SK-N-SH treated with all-trans-retinoic acid at 6 μM for 48 hours (cell line): ENCODE measurements around the gene STATH.
"Not testable (repeated sequence)": the region's sequence is repeated elsewhere in the genome, so short reads cannot be mapped to it uniquely, and the experiment has no call there.

Experiments
- ATAC-seq: fragments of 200-7000 bp; cut with Tn5 transposase; 3 replicates; pipeline ENCODE4 v1.9.1; 2020; ENCODE audit warnings: mild to moderate bottlenecking, moderate library complexity
- ZFP3 ChIP-seq: fragments of 250-450 bp; sonication (Bioruptor Pico); IDR thresholded peaks from 2 replicates; pipeline ENCODE4 v1.5.0; 2020; ENCODE audit warnings: mild to moderate bottlenecking, moderate library complexity
- ZNF565 ChIP-seq: fragments of 450-650 bp; formaldehyde crosslinking; conservative IDR thresholded peaks from 2 replicates; pipeline ENCODE4 v1.5.0; 2020; ENCODE audit warnings: low read depth, mild to moderate bottlenecking, moderate library complexity
- ZNF70 ChIP-seq: fragments of 450-650 bp; formaldehyde crosslinking; IDR thresholded peaks from 2 replicates; pipeline ENCODE4 v1.5.0; 2020; ENCODE audit warnings: mild to moderate bottlenecking, moderate library complexity
- ZNF8 ChIP-seq: fragments of 450-650 bp; formaldehyde crosslinking; IDR thresholded peaks from 2 replicates; pipeline ENCODE4 v1.5.0; 2020; ENCODE audit warnings: mild to moderate bottlenecking, moderate library complexity
- TF ChIP-seq, protein P1 (sequence below): fragments of 250-450 bp; sonication (Bioruptor Pico); IDR thresholded peaks from 2 replicates; pipeline ENCODE4 v1.5.1; 2020; ENCODE audit warnings: low read depth, mild to moderate bottlenecking, moderate library complexity
- TF ChIP-seq, protein P2 (sequence below): fragments of 250-450 bp; sonication (Bioruptor Pico); IDR thresholded peaks from 2 replicates; pipeline ENCODE4 v1.5.0; 2020; ENCODE audit warnings: mild to moderate bottlenecking, moderate library complexity

STATH gene

DNA sequence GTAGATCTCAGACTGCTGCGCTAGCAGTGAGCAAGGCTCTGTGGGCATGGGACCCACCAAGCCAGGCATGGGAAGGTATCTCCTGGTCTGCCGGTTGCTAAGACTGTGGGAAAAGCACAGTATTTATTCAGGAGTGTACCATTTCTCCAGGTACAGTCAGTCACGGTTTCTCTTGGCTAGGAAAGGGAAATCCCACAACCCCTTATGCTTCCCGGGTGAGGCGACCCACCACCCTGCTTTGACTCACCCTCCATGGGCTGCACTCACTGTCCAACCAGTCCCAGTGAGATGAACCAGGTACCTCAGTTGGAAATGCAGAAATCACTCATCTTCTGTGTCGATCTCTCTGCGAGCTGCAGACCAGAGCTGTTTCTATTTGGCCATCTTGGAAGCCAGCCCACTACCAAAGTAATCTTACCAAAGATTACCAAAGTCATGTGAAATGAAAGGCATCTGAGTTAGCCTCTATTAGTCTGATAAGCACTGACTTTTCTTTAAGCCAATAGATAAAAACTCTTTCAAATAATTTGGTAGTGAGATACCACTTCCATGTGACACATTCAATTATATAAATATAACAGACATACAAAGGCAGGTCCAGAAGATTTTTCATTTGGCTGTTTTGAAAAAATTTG lies 46.0 kb downstream of the STATH start:
- TF ChIP-seq ZNF565 = no peak
- TF ChIP-seq, protein P1, sequence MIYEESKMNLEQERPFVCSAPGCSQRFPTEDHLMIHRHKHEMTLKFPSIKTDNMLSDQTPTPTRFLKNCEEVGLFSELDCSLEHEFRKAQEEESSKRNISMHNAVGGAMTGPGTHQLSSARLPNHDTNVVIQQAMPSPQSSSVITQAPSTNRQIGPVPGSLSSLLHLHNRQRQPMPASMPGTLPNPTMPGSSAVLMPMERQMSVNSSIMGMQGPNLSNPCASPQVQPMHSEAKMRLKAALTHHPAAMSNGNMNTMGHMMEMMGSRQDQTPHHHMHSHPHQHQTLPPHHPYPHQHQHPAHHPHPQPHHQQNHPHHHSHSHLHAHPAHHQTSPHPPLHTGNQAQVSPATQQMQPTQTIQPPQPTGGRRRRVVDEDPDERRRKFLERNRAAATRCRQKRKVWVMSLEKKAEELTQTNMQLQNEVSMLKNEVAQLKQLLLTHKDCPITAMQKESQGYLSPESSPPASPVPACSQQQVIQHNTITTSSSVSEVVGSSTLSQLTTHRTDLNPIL (CRISPR knock-in tag) = no peak
- no peak for TF ChIP-seq ZNF70
- TF ChIP-seq ZNF8 (CRISPR knock-in tag) = no peak
- TF ChIP-seq, protein P2, sequence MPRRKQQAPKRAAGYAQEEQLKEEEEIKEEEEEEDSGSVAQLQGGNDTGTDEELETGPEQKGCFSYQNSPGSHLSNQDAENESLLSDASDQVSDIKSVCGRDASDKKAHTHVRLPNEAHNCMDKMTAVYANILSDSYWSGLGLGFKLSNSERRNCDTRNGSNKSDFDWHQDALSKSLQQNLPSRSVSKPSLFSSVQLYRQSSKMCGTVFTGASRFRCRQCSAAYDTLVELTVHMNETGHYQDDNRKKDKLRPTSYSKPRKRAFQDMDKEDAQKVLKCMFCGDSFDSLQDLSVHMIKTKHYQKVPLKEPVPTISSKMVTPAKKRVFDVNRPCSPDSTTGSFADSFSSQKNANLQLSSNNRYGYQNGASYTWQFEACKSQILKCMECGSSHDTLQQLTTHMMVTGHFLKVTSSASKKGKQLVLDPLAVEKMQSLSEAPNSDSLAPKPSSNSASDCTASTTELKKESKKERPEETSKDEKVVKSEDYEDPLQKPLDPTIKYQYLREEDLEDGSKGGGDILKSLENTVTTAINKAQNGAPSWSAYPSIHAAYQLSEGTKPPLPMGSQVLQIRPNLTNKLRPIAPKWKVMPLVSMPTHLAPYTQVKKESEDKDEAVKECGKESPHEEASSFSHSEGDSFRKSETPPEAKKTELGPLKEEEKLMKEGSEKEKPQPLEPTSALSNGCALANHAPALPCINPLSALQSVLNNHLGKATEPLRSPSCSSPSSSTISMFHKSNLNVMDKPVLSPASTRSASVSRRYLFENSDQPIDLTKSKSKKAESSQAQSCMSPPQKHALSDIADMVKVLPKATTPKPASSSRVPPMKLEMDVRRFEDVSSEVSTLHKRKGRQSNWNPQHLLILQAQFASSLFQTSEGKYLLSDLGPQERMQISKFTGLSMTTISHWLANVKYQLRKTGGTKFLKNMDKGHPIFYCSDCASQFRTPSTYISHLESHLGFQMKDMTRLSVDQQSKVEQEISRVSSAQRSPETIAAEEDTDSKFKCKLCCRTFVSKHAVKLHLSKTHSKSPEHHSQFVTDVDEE (CRISPR knock-in tag) = no peak
- TF ChIP-seq ZFP3 (CRISPR knock-in tag) = no peak
- no peak for ATAC-seq

DNA sequence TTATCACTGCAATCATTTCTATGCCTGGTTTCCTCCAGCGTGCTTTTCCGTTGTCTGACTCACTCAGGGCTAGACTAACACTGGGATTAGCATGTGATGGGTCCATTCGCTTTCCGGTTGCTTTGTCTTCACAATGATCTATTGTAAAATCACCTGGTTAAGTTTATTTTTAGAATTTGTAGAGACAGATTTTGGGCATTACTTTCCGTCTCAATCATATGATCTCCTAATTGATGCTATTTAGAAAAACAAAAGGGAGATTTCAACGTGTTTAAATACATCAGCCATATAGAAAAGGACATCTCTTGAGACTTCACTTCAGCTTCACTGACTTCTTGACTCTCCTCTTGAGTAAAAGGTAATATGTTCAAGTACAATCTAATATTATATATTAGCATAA lies 54.4 kb downstream of the STATH start, which contains the start of gene HTN1:
Gene HTN1 (plus strand): TSS at position 301 of the 400 bp plus-strand sequence. CDS start 2,639 bp downstream, outside the sequence.
- not testable (repeated sequence) for ATAC-seq
